HUDEP-2 (cell line): Measurements from ENCODE around the gene DUSP28.
"Not testable (repeated sequence)": the region's sequence is repeated elsewhere in the genome, so short reads cannot be mapped to it uniquely, and the experiment has no call there.

Experiments used
- DNase-seq, 76 experiments: peaks; one replicate each; lab custom pipeline; 2025; ENCODE audit not compliant: unreplicated experiment in 76 of 76; lab: John Stamatoyannopoulos, UW

The DUSP28 gene, protein sequence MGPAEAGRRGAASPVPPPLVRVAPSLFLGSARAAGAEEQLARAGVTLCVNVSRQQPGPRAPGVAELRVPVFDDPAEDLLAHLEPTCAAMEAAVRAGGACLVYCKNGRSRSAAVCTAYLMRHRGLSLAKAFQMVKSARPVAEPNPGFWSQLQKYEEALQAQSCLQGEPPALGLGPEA

GRCh38 chr2:240560084-240560479 lies at the start of gene DUSP28:
Gene DUSP28, plus strand, starts transcription at chr2:240560357. Its CDS starts 328 bp downstream, at chr2:240560685.
- peak in 73 of 76 experiments; percentile 18 to 94 (median 85) for DNase-seq

DNA sequence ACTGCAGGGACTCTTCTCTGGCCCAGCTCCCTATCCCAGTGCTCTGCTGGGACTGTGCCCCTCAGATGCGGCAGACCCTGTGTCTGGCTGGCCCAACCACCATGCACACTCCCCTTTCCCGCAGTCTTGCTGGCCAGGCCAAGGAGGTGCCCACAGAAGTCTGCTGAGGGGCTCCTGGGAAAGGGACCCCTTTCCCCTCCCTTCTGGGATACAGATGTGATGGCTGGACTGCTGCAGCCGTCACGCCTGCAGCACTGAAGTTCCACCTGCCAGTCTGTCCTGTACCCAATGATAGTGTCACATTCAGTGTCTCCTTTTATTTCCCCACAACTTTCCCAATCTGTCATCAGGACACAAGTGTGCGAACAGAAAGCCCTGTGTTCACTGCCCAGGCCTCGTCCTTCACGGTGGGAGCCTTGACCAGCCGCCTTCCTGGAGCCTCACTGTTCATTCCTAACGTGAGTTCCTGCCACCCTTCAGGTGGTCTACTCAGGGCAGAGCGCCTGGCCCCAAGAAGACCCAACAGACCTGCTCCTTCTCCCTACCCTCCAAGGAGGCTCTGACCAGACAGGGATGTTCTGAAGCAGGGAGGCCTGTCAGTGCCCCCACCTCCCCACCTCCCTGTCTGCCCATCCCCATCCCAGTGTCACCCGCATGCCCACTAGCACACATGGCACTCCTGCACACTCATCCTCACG lies 49.5 kb upstream of the DUSP28 start:
- no peak for DNase-seq

DNA sequence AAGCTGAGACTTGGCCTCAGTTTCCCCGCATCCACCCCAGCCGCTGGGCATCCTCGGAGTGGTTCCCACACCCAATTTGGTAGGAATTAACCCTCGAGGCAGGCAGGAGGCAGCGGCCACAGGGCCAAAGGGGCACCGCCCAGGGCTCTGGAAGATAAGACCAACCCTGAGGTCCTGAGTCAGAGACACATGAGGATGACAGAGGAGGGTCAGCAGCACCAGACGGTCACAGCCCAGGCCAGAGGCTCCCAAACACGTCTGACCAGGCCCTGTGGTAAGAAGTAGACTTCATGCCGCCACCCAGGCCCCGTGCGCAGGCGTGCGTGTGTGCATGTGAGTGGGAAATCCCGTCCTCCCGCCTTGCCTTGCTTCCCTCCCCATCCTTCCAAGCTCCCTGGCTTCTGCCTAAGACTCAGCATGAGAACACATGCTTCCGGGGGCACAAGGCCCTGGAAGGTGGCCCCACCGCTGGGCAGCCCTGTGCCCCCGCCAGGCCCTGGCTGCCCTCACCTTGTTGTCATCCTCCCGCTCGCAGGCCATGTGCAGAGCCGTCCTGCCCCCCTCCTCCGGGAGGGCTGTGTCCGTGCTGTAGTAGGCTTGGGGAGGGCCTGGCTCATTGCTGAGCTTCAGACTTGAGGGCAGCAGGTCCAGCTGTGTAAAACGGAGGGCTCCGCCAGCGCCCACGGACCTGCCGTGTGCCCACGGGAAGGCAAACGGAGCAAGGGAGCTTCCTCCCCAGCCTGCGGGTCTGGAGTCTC lies 48.6 kb upstream of the DUSP28 start:
- DNase-seq, result no peak

DNA sequence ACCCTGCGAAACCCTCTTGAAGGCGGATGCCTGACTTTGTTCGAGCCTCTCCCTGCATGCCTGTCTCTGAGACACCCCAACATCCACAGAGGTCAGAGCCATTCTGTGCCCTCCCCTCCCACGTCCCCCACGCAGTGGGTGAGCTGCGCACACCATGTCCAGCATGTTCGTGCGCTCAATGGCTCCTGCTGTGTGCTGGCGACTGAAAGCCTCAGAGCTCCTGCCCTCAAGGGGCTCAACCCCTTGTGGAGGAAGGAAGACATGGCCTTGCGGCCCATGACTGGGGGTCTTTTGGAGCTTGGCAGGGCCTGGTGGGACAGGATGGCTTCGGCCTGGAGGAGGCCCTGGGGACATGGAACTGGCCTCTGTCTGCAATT lies 48.1 kb upstream of the DUSP28 start:
- no peak for DNase-seq

DNA sequence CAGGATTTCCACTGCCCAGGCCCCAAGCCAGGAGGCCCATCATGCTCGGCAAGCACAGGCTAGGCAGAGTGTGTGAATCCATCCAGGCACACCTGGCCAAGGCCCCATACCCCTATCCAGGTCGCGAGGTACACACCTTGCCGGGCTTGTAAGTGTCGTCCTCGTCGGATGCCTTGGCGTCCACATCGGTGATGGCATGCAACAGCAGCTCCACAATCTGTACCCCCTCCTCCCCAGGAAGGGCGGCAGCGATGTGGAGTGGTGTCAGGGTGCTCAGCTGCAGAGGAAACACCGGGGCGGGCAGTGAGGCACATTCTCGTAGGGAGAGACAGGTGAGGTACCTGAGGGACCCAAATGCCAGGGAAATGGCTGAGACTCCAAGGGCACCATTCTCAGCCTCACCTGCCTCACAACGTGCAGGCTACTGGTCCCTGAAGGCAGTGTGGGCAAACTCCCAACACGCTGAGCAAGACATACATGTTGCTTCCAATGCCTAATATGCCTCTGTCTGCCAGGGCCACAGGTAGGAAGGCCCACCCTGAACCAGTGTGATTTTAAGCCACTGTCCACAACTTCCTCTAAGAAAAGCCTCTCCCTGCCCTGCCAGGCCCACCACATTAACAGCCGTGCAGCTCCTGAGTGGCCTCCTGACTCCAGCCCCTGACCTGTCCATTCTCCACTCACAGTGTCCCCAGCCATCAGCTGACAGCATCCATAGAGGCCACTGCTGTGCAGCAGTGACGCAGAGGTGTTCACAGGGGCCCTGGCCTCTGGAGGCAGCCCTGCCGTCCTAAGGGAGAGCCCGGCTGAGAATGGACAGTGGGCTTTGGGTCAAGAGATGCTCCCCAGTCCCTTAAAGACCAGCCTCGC lies 47.3 kb upstream of the DUSP28 start:
- no peak for DNase-seq

DNA sequence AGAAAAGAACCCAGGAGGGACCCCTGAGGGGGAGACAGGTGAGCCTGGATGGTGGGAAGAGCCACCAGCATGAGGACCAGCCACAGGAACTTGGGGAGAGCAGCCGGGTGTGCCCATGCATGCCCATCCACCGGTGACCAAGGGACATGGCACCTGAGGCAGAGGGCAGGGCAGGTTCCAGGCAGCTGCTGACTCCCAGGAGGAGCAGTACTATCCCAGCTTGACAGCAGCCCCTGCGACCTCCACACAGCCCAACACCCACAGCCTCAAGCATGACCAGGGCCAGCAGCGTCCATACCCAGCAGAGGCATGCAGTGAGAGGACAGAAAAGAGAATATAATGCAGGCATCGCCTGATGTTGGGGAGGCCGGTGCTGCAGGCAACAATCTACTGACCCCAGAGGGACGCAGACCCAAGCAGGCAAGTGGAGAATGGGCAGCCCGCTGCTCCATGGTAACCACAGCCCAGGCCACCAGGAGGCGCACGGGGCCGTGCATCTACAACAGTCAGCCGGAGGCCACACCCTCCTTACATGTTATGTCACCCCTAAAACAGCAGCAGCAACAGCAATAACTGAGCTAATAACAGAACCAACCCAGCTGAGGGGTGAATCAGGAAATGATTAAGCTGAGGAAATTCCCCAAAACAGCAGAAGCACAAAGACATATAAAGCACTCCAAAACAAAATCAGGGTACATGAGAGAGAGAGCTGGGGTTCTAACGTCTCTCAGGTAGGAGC lies 46.4 kb upstream of the DUSP28 start:
- peak in 67 of 76 experiments; percentile 4 to 76 (median 52) for DNase-seq

DNA sequence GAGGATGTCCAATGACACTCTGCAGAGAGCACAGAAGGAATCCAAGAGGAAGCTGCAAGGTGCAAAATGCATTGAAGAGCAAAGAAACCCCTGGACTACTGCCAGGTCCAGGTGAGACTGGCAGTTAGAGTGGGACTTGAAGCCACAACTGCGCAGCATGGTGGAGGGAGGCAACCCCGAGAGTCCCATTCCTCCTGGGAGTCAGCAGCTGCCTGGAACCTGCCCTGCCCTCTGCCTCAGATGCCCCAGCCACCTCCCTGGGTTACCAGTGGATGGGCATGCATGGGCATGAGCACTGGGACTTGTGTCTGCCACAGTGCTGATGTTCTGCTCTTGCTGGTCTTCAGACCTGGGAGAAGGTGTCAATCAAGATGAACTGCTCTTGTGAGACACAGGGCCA lies 45.5 kb upstream of the DUSP28 start:
- no peak for DNase-seq

DNA sequence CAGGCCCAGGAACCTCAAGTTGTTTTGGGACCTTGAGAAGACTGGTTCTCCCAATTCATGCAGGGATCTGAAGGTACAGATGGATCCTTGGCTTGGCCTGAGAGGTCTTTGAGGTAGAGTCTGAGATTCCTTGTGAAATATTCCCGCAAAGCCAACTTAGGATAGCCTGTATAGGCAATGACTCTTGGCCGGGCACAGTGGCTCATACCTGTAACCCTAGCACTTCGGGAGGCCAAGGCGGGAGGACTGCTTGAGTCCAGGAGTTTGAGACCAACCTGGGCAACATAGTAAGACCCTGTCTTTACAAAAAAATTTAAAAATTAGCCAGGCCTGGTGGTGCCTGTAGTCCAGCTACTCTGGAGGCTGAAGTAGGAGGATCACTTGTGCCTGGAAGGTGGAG lies 42.8 kb upstream of the DUSP28 start:
- DNase-seq, result no peak

- DNase-seq, result no peak
These were observed 41.2 kb upstream of the DUSP28 start for GRCh38 chr2:240518981-240519380.

DNA sequence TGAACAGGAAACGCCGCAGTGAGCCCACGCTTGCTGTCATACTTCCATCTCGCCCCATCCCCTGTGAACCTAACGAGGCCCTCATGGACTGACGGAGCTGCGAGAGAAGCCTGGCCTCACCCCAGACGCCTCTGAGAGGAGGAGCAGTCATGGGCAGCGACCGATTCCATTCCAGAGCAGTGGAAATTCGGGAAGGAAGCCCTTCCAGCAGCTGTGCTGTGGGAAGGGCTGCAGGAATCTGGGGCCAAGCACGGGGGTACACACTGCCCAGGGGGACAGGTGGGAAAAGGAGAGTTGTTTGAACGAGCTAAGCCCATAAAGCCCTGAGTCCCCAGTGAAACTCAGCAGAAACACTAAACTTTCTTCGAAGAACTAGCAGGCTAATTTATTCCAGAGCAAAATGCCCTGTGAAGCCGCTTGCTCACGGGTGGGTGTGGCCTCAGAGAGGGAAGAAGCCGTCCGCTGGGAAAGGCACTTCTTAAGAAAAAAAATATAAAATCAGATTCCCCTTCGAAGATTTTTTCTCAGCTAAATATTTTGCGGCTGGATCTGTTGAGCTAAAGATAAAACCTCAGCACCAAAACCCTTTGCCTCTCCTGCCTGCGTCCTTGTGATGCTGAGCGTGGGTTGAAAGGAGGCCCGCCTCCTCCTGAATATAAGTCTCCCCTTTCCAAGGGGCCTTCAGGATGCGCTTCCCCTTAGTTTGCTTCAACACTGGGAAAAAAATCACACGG lies 40.6 kb upstream of the DUSP28 start:
- no peak for DNase-seq

GRCh38 chr2:240520130-240520973 lies 39.8 kb upstream of the DUSP28 start:
- DNase-seq, result no peak

DNA sequence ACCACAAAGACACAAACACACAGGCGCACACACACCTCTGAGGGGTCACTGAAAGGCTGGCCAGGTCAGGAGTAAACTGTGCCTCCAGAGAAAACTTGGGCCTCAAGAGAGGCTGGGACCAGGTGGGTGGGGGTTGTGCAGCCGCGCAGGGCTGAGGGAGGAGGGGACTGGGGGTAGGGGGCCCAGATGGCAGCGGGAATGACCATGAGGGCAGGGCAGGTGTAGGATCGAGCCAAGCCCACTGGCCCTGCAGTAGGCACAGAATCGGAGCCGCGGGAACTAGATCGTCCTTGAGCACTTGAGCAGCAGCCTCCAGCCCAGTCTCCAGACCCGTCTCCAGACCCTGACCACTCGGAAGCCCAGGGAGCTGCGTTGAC lies 39.2 kb upstream of the DUSP28 start:
- no peak for DNase-seq

GRCh38 chr2:240521885-240522284 lies 38.3 kb upstream of the DUSP28 start:
- DNase-seq, result not testable (repeated sequence)

DNA sequence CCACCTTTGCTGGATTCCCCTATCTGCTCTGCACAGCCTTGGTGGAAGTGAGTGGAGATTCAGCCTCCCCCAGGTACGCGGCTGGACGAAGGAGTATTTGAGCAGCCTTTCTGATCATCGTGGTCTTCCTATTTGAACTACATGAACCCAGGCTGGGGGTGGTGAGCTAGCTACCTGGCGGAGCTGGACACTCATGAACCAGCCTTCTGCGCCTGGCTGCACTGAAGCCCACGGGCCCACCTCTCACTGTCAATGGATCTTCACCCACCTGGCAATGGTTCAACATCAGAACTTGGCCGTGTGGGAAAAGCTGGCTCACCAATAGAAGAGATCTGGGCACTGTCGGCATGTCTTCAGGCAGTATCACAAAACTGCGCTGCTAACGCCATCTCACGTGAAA lies 37.8 kb upstream of the DUSP28 start:
- DNase-seq, result no peak

DNA sequence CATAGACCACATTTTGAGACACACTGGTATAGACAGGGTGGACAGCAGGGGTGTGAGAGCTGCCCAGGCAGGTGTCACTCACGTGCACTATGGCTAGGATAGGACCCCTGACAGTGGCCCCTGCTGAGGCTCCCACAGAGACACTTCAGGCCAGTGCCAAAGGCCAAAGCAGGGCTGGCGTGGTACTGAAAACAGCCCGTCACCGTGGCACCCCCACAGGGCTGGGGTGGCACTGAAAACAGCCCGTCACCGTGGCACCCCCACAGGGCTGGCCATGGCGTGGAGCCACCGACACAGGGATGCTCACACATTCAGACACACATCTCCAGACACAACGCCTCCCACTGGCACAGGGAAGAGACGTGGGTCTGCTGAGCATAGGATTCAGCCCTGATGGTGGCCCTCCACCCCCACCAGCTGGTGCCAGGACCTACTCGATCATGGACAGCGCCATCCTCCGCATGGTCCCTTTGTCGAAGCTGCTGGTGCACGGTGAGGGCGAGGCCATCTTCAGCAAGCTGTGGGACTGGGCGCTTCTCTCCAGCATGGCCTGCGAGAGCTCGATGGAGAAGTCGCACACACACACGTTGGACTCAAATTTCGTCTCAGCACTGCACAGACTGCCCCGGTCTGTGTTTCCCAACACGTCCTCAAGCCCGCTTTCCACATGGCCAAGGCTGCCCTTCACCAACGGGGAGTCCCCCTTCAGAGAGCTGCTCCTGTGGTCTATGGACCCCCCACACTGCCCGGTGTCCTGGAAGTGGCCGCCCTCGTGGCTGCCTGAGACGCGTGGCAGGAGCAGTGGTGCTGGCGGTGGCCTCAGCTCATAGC lies 36.5 kb upstream of the DUSP28 start:
- DNase-seq, result no peak

DNA sequence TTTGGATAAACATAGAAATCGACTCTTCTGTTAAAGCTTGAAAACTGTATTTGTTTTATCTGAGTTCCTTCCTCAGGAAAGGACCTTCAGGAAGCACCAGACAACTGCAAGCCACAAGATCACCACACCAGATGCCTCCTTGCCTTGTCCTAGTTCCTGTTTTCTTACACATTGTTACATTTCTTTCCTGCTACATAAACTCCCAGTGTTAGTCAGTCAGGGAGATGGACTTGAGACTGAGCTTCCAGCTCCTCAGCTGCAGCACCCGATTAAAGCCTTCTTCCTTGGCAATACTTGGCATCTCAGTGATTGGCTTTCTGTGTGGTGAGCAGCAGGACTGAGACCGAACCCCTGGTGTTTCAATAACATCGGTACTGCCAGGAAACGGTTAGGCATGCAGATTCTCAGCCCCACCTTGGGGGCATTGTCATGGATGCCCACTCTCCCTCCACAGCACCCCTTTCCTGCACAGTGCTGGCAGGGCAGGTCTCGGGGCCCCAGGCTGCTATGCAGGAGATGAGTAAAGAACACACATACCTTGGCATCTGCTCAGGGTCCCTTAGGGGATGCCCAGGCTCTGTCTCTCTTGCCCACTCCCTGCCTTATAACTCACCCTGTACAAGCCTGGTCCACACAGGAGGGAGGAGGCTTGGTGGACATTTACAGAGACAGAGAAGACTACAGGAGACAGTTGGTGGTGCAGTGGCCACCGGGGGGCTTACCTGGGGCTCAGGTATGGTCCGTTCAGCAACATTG lies 35.0 kb upstream of the DUSP28 start:
- DNase-seq, result no peak

DNA sequence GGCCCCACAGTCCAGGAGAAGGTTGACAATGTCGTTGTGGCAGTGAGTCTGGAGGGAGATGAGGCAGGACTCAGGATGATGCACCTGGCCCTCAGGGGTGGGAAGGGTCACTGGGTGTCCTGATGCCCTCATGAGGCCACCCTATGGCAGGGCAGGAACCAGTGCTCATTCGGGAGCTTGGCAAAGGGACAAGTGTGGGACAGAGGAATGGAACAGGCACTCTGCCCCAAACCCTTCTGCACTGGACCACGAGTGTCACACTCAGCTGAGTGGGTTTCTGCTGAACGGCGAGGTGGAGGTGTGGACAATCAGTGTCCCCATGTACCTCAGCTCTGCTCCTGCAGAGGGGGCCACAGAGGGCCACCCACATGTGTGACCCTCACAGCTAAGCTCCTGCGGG lies 34.4 kb upstream of the DUSP28 start:
- DNase-seq, result no peak
